Heart left ventricle (tissue), 16 donors: ENCODE data around the gene UBE3B. TPM values are rescaled to one million over a fixed set of nuclear protein-coding genes. Genes with fewer than 3 reads are reported as not detected.

Source experiments
- ATAC-seq, 4 donors: fragments of 200-7000 bp; cut with Tn5 transposase; one replicate each; pipeline ENCODE4 v1.9.1; 2020 to 2022; ENCODE audit warnings: moderate library complexity in 4 of 4, mild to moderate bottlenecking in 3 of 4, moderate number of reproducible peaks in 1 of 4
- DNase-seq, 5 donors: peaks; one replicate each; pipeline ENCODE4 v3.0.0-alpha.2; 2020
- H3K27ac ChIP-seq, 12 donors: fragments of 200-600 bp; sonication (generic) in 4 of 12; one replicate each; pipeline versions ENCODE4 v1.5.0 to v1.8.0; 2016 to 2022; ENCODE audit warnings: mild to moderate bottlenecking in 2 of 12
- H3K27me3 ChIP-seq, 9 donors: fragments of 200-600 bp; sonication (generic) in 2 of 9; one replicate each; pipeline versions ENCODE4 v1.5.1 to v1.8.0; 2016 to 2022; ENCODE audit warnings: mild to moderate bottlenecking in 3 of 9
- H3K36me3 ChIP-seq, 9 donors: fragments of 200-600 bp; sonication (generic) in 2 of 9; one replicate each; pipeline versions ENCODE4 v1.5.0 to v1.8.0; 2018 to 2022; ENCODE audit warnings: mild to moderate bottlenecking in 2 of 9
- H3K4me1 ChIP-seq, 12 donors: fragments of 200-600 bp; sonication (generic) in 4 of 12; one replicate each; pipeline versions ENCODE4 v1.5.0 to v1.8.0; 2016 to 2022; ENCODE audit warnings: mild to moderate bottlenecking in 3 of 12
- H3K4me3 ChIP-seq, 12 donors: fragments of 200-600 bp; sonication (generic) in 4 of 12; one replicate each; pipeline versions ENCODE4 v1.5.0 to v1.8.0; 2017 to 2022; ENCODE audit warnings: mild to moderate bottlenecking in 9 of 12, moderate library complexity in 4 of 12
- H3K9me3 ChIP-seq, 12 donors: fragments of 200-600 bp; sonication (generic) in 4 of 12; one replicate each; pipeline versions ENCODE4 v1.5.0 to v1.8.0; 2016 to 2022; ENCODE audit warnings: mild to moderate bottlenecking in 1 of 12
- CTCF ChIP-seq, 12 donors: fragments of 200-600 bp; sonication (generic) in 4 of 12; IDR thresholded peaks; one replicate each; pipeline versions ENCODE4 v1.5.0 to v1.8.0; 2018 to 2022; ENCODE audit warnings: antibody characterized with exemption in 12 of 12, mild to moderate bottlenecking in 5 of 12
- POLR2A ChIP-seq, 2 donors: fragments of 450-650 bp; IDR thresholded peaks; one replicate each; pipeline ENCODE4 v1.6.1; 2017; ENCODE audit warnings: antibody characterized with exemption in 2 of 2, mild to moderate bottlenecking in 2 of 2, moderate library complexity in 2 of 2
- WGBS, 4 donors: extraction: QIAGEN DNeasy Blood & Tissue Kit in 2 of 4; methylation state at CpG; one replicate each; pipeline versions ENCODE4 v1.1.5 to v1.1.7; 2013 to 2018; 5-methylcytosine and 5-hydroxymethylcytosine counted together
- intact Hi-C, 10 donors: fragments of 100-400 bp; cut with DNase I; formaldehyde crosslinking; loops; one replicate each; pipeline versions ENCODE4 v1.11.1 to v1.14.2; 2022
- polyA plus RNA-seq, 2 donors: library from polyadenylated mRNA; stranded (reverse); fragments of 200-250 nt; gene quantifications; one replicate each; pipeline ENCODE4 v1.2.3, GENCODE V29; 2013
- total RNA-seq, 9 donors: library from RNA; depleted of rRNA in 2 of 9; stranded (reverse); fragments of >200 nt in 2 of 9; fragmentation: NEBNext Ultra II Directional in 3 of 9; extraction: Animal tissue kit (Norgen Biotek cat#: 25700) in 3 of 9; gene quantifications; one replicate each; pipeline versions ENCODE4 v1.1.0 to v1.2.4, GENCODE V29; 2016 to 2023
- donor health status: ischemic (EF 13 %, LVEDD 7.1; RV severe dilation, severe dysfunction).
- donor health status: healthy with polysubstance abuse.
- donor health status: DM: no; HTN: yes; CAD: no.
- donor health status: DM: no; HTN: no; CAD: no.
- donor health status: ischemic (EF 25% LVEDD 6.9; RV normal size, moderate dysfunction).
- donor health status: ischemic (EF 25% LVEDD 5.7; RV mildly dilated, moderate dysfunction).
- donor health status: healthy.
- donor health status: DM: yes; HTN: yes; CAD: no.
- donor health status: ischemic (EF 35%, LVEDD 5.7; RV mildly dilated, moderate dysfunction).
- donor health status: nonischemic (EF 11% LVEDD 7.7; RV severe dilation, severe dysfunction).
- donor health status: DM: yes; HTN: yes; CAD: no.
- donor health status: PGD.
- donor health status: ischemic (EF 29% LVEDD 5.4; RV normal size, mild dysfunction).
- donor health status: nonischemic (EF 23%, LVEDD 6.1; RV moderate dilation, normal function).

UBE3B gene
- total and polyA plus RNA-seq, 11 donors, result 19.1 to 82.7 (median 50.6) TPM

GRCh38 chr12:109561711-109562030 is 84.2 kb downstream of the UBE3B start:
- H3K4me3 ChIP-seq, result no peak overlapping the region
- 90 to 96% (median 95%) methylated on average over 10 of the region's 10 CpGs for WGBS, 4 donors
- H3K27me3 ChIP-seq, result no peaks in the 10 kb centered on the region
- TF ChIP-seq CTCF (IDR thresholded peaks at IDR 0.05) (no peak), POLR2A (IDR thresholded peaks at IDR 0.05) (no peak)
- DNase-seq, result no peak
- peaks cover 0 to 59% (median 20%) of the 10 kb centered on the region in 9 donors for H3K36me3 ChIP-seq
- intact Hi-C loops, result loop anchor here in 1 of 10 donors (5.0 kb wide), 1 partner anchor 44 kb away; no protein-coding TSS in a partner anchor
- H3K4me1 ChIP-seq, result peaks cover 0 to 18% (median 8%) of the 10 kb centered on the region in 12 donors
- no peaks in the 10 kb centered on the region for H3K9me3 ChIP-seq
- ATAC-seq, result no peak
- no peak overlapping the region for H3K27ac ChIP-seq

GRCh38 chr12:109562871-109563270 is 85.4 kb downstream of the UBE3B start:
- H3K27ac ChIP-seq, result peak overlapping the region in 8 of 12 donors; percentile 57 to 80 (median 74)
- H3K4me3 ChIP-seq, result no peak overlapping the region
- TF ChIP-seq CTCF (IDR thresholded peaks at IDR 0.05) (no peak), POLR2A (IDR thresholded peaks at IDR 0.05) (no peak)
- ATAC-seq (no peak), DNase-seq (no peak)
- H3K36me3 ChIP-seq, result peaks cover 0 to 62% (median 32%) of the 10 kb centered on the region in 9 donors
- peaks cover 0 to 18% (median 8%) of the 10 kb centered on the region in 12 donors for H3K4me1 ChIP-seq
- WGBS, 4 donors, result 91 to 95% (median 93%) methylated on average over 2 to 4 of the region's 4 CpGs; no CpG with 5 or more reads in 1 of the 4 donors
- no peaks in the 10 kb centered on the region for H3K9me3 ChIP-seq
- H3K27me3 ChIP-seq, result no peaks in the 10 kb centered on the region
- intact Hi-C loops, result loop anchor here in 1 of 10 donors (5.0 kb wide), 1 partner anchor 46 kb away; no protein-coding TSS in a partner anchor

- ATAC-seq (peak; percentile 76 to 87 (median 77)), DNase-seq (peak; percentile 59 to 74 (median 70))
- Histone ChIP-seq H3K27me3 (no peaks in the 10 kb centered on the region), H3K27ac (peak overlapping the region; percentile 24 to 80 (median 70)), H3K4me3 (peak overlapping the region in 6 of 12 donors; percentile 2 to 37 (median 14)), H3K36me3 (peaks cover 0 to 62% (median 39%) of the 10 kb centered on the region in 9 donors), H3K9me3 (no peaks in the 10 kb centered on the region), H3K4me1 (peaks cover 0 to 18% (median 8%) of the 10 kb centered on the region in 12 donors)
- TF ChIP-seq POLR2A (IDR thresholded peaks at IDR 0.05), result no peak
- WGBS, 4 donors, result 59 to 77% (median 64%) methylated on average over 29 to 30 of the region's 30 CpGs
- intact Hi-C loops, result loop anchor here in 1 of 10 donors (5.0 kb wide), 1 partner anchor 46 kb away; no protein-coding TSS in a partner anchor
Observed at GRCh38 chr12:109563291-109564284, 86.2 kb downstream of the UBE3B start.

GRCh38 chr12:109566424-109566823 is 89.0 kb downstream of the UBE3B start:
- 92 to 94% (median 94%) methylated on average over 6 to 8 of the region's 8 CpGs for WGBS, 4 donors
- Histone ChIP-seq H3K4me1 (peaks cover 0 to 21% (median 10%) of the 10 kb centered on the region in 12 donors), H3K4me3 (no peak overlapping the region), H3K9me3 (no peaks in the 10 kb centered on the region), H3K27me3 (no peaks in the 10 kb centered on the region), H3K36me3 (peaks cover 0 to 71% (median 59%) of the 10 kb centered on the region in 9 donors), H3K27ac (no peak overlapping the region)
- no peak for TF ChIP-seq CTCF (IDR thresholded peaks at IDR 0.05)
- no peak for TF ChIP-seq POLR2A (IDR thresholded peaks at IDR 0.05)
- DNase-seq (no peak), ATAC-seq (no peak)
- intact Hi-C loops, result no loop called here
